KOPT-K1 (cell line): Measurements from ENCODE around the gene HPS6.

Experiments used
- H3K27ac ChIP-seq: fragments of 200-600 bp; sonication (generic); 2 replicates; pipeline ENCODE4 v1.5.1; 2016; ENCODE audit warnings: antibody characterized with exemption, mild to moderate bottlenecking, low read depth, low read length; ENCODE audit not compliant: poor library complexity, severe bottlenecking
- H3K36me3 ChIP-seq: fragments of 200-600 bp; sonication (generic); 2 replicates; pipeline ENCODE4 v1.5.1; 2017; ENCODE audit warnings: antibody characterized with exemption, mild to moderate bottlenecking, low read length, moderate library complexity; ENCODE audit not compliant: insufficient read depth
- H3K9me3 ChIP-seq: fragments of 200-600 bp; sonication (generic); 2 replicates; pipeline ENCODE4 v1.5.1; 2017; ENCODE audit warnings: antibody characterized with exemption, low read length, mild to moderate bottlenecking; ENCODE audit not compliant: insufficient read depth, poor library complexity, severe bottlenecking

The HPS6 gene

DNA sequence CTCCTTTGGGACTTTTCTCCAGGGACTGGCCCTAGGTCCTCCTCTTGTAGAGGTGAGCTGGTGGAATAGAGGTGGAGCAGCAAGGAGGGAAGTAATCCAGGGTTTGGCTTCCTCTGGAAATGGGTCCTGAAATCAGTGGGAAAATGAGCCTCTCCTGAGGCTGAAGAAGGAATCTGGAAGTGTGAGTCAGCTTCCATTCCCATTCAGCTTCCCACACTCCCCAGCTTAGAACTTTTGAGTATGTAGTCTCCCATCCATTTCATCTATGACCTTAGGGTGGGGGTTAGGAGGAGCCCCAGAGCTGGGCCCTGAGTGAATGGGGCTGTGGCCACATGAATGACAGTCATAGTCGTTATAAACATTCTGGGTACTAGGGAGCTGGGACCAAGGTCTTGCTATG is 37.3 kb downstream of the HPS6 start:
- Histone ChIP-seq H3K27ac (no peak overlapping the region), H3K9me3 (no peaks in the 10 kb centered on the region), H3K36me3 (peaks cover 42% of the 10 kb centered on the region)

GRCh38 chr10:102106998-102107397 is 41.8 kb downstream of the HPS6 start:
- no peak overlapping the region for H3K27ac ChIP-seq
- H3K9me3 ChIP-seq: no peaks in the 10 kb centered on the region
- H3K36me3 ChIP-seq: peaks cover 85% of the 10 kb centered on the region

GRCh38 chr10:102109166-102110116 is 44.3 kb downstream of the HPS6 start:
- Histone ChIP-seq H3K36me3 (peaks cover 75% of the 10 kb centered on the region), H3K27ac (no peak overlapping the region)

DNA sequence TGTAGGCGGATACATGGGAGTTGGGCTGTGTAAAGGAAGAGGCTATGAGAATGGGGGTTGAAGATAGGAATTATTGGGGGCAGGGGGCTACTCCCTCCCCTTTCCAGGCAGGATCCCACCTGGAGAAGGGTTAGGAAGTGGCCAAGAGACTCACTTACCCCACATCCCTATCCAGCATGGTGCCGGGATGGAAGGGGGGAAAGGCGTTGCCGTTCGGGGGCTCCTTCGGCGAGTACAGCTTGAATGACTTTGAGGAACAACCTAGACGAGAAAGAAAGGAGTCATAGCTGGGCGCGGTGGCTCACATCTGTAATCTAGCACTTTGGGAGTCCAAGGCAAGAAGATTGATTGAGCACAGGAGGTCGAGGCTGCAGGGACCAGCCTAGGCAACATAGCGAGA is 46.1 kb downstream of the HPS6 start:
- Histone ChIP-seq H3K9me3 (no peaks in the 10 kb centered on the region), H3K36me3 (peaks cover 60% of the 10 kb centered on the region), H3K27ac (no peak overlapping the region)

More at GRCh38 chr10:102109166-102110116, 44.3 kb downstream of the HPS6 start:
- H3K9me3 ChIP-seq: no peaks in the 10 kb centered on the region

GRCh38 chr10:102112210-102112817 is 47.2 kb downstream of the HPS6 start:
- Histone ChIP-seq H3K36me3 (peaks cover 51% of the 10 kb centered on the region), H3K9me3 (no peaks in the 10 kb centered on the region), H3K27ac (peak overlapping the region; percentile 84)

DNA sequence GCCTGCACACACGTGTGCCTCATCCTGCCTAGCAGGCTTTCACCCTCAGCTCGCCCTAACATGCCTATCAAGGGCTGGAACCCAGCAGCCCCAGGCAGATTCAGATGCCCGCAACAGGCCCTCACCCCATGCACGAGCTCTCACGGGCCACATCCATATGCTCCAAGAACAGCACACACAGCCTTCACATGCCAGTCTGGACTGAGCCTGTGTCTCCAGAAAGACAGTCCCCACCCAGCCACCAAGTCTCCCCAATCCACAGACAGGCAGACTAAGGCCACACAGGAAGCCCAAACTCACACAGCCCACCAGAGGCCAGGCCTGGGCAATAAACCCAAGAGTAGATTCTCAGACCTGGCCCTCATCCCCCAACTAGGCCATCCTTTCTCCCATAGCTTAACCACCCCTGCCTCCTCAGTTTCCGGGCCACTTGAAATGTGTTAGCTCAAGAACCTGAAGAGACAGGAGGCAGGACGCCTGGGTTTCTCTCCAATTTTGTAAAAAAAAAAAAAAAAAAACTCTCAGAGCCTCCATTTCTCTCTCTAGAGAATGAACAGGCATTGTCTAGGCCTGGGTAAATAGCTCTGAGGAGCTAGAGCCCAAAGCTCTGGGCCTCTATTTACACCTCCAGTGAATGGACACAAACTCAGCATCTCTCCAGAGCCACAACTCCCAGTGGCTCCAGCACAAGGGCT is 48.3 kb downstream of the HPS6 start:
- H3K9me3 ChIP-seq: no peaks in the 10 kb centered on the region
- peak overlapping the region; percentile 84 for H3K27ac ChIP-seq
- H3K36me3 ChIP-seq: peaks cover 41% of the 10 kb centered on the region

GRCh38 chr10:102113956-102114857 is 49.1 kb downstream of the HPS6 start:
- Histone ChIP-seq H3K36me3 (peaks cover 33% of the 10 kb centered on the region), H3K9me3 (no peaks in the 10 kb centered on the region), H3K27ac (peak overlapping the region; percentile 84)

DNA sequence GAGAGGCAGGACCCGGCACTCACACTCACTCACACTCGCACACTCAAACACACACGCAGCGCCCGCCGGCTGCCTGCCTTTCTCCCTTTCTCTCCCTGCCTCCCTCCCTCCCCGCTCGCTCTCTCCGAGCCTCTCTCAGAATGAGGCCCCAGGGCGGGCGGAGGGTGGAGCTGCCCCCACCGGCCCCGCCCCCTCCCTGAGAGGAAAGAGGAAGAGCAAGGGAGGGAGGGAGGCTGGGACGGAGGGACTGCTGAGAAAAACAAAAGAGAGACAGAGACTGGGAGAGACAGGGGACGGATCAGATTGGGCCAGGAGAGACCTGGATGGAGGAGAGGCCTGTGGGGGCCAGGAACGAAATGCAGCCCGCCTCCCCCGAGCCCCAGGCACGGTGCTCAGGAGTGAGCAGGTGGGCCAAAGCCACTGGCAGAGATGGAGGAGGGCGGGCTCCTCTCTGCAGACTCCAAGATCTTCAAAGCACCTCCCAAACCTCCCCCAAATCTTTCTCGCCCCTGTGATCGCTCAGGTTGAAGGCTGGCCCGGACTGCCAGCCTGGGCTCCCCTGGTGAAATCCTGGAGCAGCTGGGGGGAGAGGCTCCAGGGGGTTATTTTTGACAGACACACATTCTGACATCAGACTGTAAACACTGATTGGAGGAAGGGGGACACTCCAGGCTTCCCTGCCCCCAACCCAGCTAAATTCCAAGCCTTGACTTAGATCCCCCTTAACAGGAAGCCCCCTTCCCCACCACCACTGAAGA is 49.9 kb downstream of the HPS6 start:
- Histone ChIP-seq H3K27ac (peak overlapping the region; percentile 84), H3K9me3 (no peaks in the 10 kb centered on the region), H3K36me3 (peaks cover 24% of the 10 kb centered on the region)

- Histone ChIP-seq H3K27ac (peak overlapping the region; percentile 84), H3K36me3 (peaks cover 17% of the 10 kb centered on the region), H3K9me3 (no peaks in the 10 kb centered on the region)
Observed at GRCh38 chr10:102115775-102116174, 50.6 kb downstream of the HPS6 start.

DNA sequence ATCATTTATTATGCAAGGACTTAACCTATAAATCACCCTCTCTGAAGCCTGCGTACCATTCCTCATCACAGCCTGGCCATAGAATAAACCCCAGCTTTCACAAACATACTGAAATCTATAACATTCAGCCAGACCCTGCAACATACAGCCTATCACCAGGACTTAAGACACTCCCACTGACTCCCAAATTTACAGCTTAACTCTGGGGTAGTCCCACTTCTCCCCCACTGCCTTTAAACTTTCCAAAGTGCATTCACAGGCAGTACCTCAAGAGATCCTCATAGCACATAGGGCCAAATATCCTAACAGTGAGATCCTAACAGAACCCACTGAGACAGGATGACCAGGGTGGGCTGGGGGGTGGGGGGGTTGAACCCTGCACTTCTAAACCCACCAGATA is 51.5 kb downstream of the HPS6 start:
- Histone ChIP-seq H3K36me3 (peaks cover 8% of the 10 kb centered on the region), H3K27ac (peak overlapping the region; percentile 84)

More for the DNA sequence above, 51.5 kb downstream of the HPS6 start:
- H3K9me3 ChIP-seq: no peaks in the 10 kb centered on the region
